NCI-H2196 (cell line): Measurements from ENCODE around the gene ATXN7.

Experiments
- DNase-seq: peaks from one replicate; lab custom pipeline; 2025; ENCODE audit not compliant: unreplicated experiment; lab: John Stamatoyannopoulos, UW

ATXN7 gene

GRCh38 chr3:63932509-63933212, 69.0 kb downstream of the ATXN7 start:
- no peak for DNase-seq

- DNase-seq: no peak
These were observed 69.8 kb downstream of the ATXN7 start for GRCh38 chr3:63933459-63933858.

- DNase-seq: no peak
These were observed 70.6 kb downstream of the ATXN7 start for GRCh38 chr3:63934041-63934866.

GRCh38 chr3:63936925-63937324, 73.3 kb downstream of the ATXN7 start:
- DNase-seq: no peak

GRCh38 chr3:63937661-63938651, 74.3 kb downstream of the ATXN7 start:
- DNase-seq: no peak

- no peak for DNase-seq
These were observed 76.7 kb downstream of the ATXN7 start for GRCh38 chr3:63940389-63940757.

GRCh38 chr3:63942528-63942927, 78.9 kb downstream of the ATXN7 start:
- no peak for DNase-seq

GRCh38 chr3:63943678-63944077, 80.0 kb downstream of the ATXN7 start:
- no peak for DNase-seq

- DNase-seq: no peak
These were observed 82.0 kb downstream of the ATXN7 start for GRCh38 chr3:63945558-63946096.

GRCh38 chr3:63946753-63947152, 83.1 kb downstream of the ATXN7 start:
- no peak for DNase-seq

- no peak for DNase-seq
These were observed 83.9 kb downstream of the ATXN7 start for GRCh38 chr3:63947594-63947993.

GRCh38 chr3:63949005-63949404, 85.3 kb downstream of the ATXN7 start:
- no peak for DNase-seq

GRCh38 chr3:63950698-63951097, 87.0 kb downstream of the ATXN7 start:
- DNase-seq: no peak

- no peak for DNase-seq
These were observed 88.0 kb downstream of the ATXN7 start for GRCh38 chr3:63951492-63952247.

GRCh38 chr3:63952248-63952594, 88.6 kb downstream of the ATXN7 start:
- no peak for DNase-seq

- no peak for DNase-seq
These were observed 90.5 kb downstream of the ATXN7 start for GRCh38 chr3:63954182-63954581.

GRCh38 chr3:63955036-63955650, 91.5 kb downstream of the ATXN7 start:
- no peak for DNase-seq

- no peak for DNase-seq
These were observed 92.3 kb downstream of the ATXN7 start for GRCh38 chr3:63955830-63956545.

- no peak for DNase-seq
These were observed 95.5 kb downstream of the ATXN7 start for GRCh38 chr3:63959146-63959545.
